K562 treated with DMSO at 1 percent for 48 hours (cell line): ENCODE data around the gene TFAP2B. TPM values are rescaled to one million over a fixed set of nuclear protein-coding genes. Genes with fewer than 3 reads are reported as not detected.

Source experiments
- total RNA-seq: library from RNA; unstranded; fragments of 300-600 nt; gene quantifications from 2 replicates; pipeline ENCODE4 v1.2.3, GENCODE V29; 2022; ENCODE audit warnings: low replicate concordance; ENCODE audit errors: extremely low read depth

Gene TFAP2B
- not detected in 2 replicates for total RNA-seq

GRCh38 chr6:50818673-50819072 is at the start of gene TFAP2B:
Gene TFAP2B (plus strand): TSS chr6:50818871. CDS start chr6:50818892, 21 bp downstream.

Other genes with a start within 250 kb of the TFAP2B start
- not detected in 2 replicates for gene TFAP2D, start 105.3 kb upstream of the TFAP2B start, total RNA-seq